Spinal cord (tissue), 10 donors: ENCODE results near the gene PRM1. TPM values are rescaled to one million over a fixed set of nuclear protein-coding genes. Genes with fewer than 3 reads are reported as not detected.

Experiments
- DNase-seq, 6 donors: peaks; one replicate each; pipeline versions ENCODE4 v3.0.0 to v3.0.0-alpha.2; 2013 to 2015; ENCODE audit warnings: low spot score in 6 of 6, low read depth in 4 of 6
- H3K27ac ChIP-seq: one replicate; pipeline ENCODE4 v1.5.1; 2013; ENCODE audit warnings: low read depth, low read length, control low read depth
- H3K27me3 ChIP-seq: one replicate; pipeline ENCODE4 v1.6.1; 2013; ENCODE audit warnings: low read length; ENCODE audit not compliant: control insufficient read depth, insufficient read depth
- H3K36me3 ChIP-seq: one replicate; pipeline ENCODE4 v1.6.1; 2013; ENCODE audit warnings: low read length; ENCODE audit not compliant: control insufficient read depth, insufficient read depth
- H3K4me1 ChIP-seq: one replicate; pipeline ENCODE4 v1.6.1; 2013; ENCODE audit warnings: low read length; ENCODE audit not compliant: control insufficient read depth, insufficient read depth
- H3K4me3 ChIP-seq: one replicate; pipeline ENCODE4 v1.5.1; 2013; ENCODE audit warnings: low read depth, low read length, control low read depth
- H3K9me3 ChIP-seq: one replicate; pipeline ENCODE4 v1.6.1; 2013; ENCODE audit warnings: low read length; ENCODE audit not compliant: control insufficient read depth, insufficient read depth
- WGBS: methylation state at CpG from one replicate; pipeline ENCODE4 v1.1.5; 2013; ENCODE audit warnings: missing lambda C conversion rate; ENCODE audit not compliant: insufficient coverage; 5-methylcytosine and 5-hydroxymethylcytosine counted together
- long read RNA-seq, 4 donors: transcript quantifications; one replicate each; lab custom pipeline, GENCODE V29; 2026
- polyA plus RNA-seq, 2 donors: library from polyadenylated mRNA; unstranded; fragments of 120-200 nt; gene quantifications; one replicate each; pipeline ENCODE4 v1.2.1, GENCODE V29; 2013; ENCODE audit not compliant: insufficient read length in 2 of 2
- total RNA-seq, 2 donors: library from RNA; depleted of rRNA in 1 of 2; stranded (reverse); fragments of 120-200 nt in 1 of 2; fragments of >200 nt in 1 of 2; gene quantifications; one replicate each; pipeline versions ENCODE4 v1.2.3 to v1.2.4, GENCODE V29; 2013 to 2014
- donor health status: healthy.

Gene PRM1
- total RNA-seq (not detected), polyA plus RNA-seq (not detected)
- long read RNA-seq, donor 1, result 0 reads
- long read RNA-seq, donor 2, result 0 reads
- long read RNA-seq, donor 3, result 0 reads
- long read RNA-seq, donor 4, result 0 reads

- DNase-seq, result no peak
- Histone ChIP-seq H3K4me1 (no peaks in the 10 kb centered on the region), H3K9me3 (no peaks in the 10 kb centered on the region), H3K36me3 (no peaks in the 10 kb centered on the region), H3K27me3 (no peaks in the 10 kb centered on the region), H3K27ac (no peak within 1 kb of the TSS), H3K4me3 (no peak within 1 kb of the TSS)
- WGBS, result 82% methylated on average over 18 of the region's 25 CpGs
These were observed at the start of gene PRM1 for GRCh38 chr16:11280616-11281522. Gene PRM1 (minus strand): TSS chr16:11281330. CDS start chr16:11281238, 92 bp downstream.

- Histone ChIP-seq H3K9me3 (no peaks in the 10 kb centered on the region), H3K4me1 (peaks cover 13% of the 10 kb centered on the region), H3K27me3 (no peaks in the 10 kb centered on the region), H3K36me3 (no peaks in the 10 kb centered on the region), H3K27ac (no peak overlapping the region), H3K4me3 (no peak overlapping the region)
- no peak for DNase-seq
- WGBS, result 75% methylated on average over 1 of the region's 5 CpGs
These were observed 49.6 kb upstream of the PRM1 start for GRCh38 chr16:11330526-11331237.

- Histone ChIP-seq H3K9me3 (no peaks in the 10 kb centered on the region), H3K27me3 (no peaks in the 10 kb centered on the region), H3K27ac (no peak overlapping the region), H3K36me3 (no peaks in the 10 kb centered on the region), H3K4me1 (peaks cover 13% of the 10 kb centered on the region), H3K4me3 (no peak overlapping the region)
- DNase-seq, result peak in 1 of 6 donors; percentile 7
- WGBS, result no CpG with 5 or more reads among the region's 3 CpGs
These were observed 48.8 kb upstream of the PRM1 start for GRCh38 chr16:11329891-11330290.

GRCh38 chr16:11329071-11329491, 48.0 kb upstream of the PRM1 start:
- H3K27me3 ChIP-seq, result no peaks in the 10 kb centered on the region
- no peak overlapping the region for H3K4me3 ChIP-seq
- H3K27ac ChIP-seq, result no peak overlapping the region
- DNase-seq, result no peak
- H3K4me1 ChIP-seq, result peaks cover 13% of the 10 kb centered on the region
- WGBS, result no CpG with 5 or more reads among the region's 6 CpGs
- no peaks in the 10 kb centered on the region for H3K36me3 ChIP-seq
- no peaks in the 10 kb centered on the region for H3K9me3 ChIP-seq

- DNase-seq, result peak in 2 of 6 donors; percentile 15 to 62
- Histone ChIP-seq H3K4me1 (peaks cover 13% of the 10 kb centered on the region), H3K4me3 (no peak overlapping the region), H3K27ac (peak overlapping the region; percentile 45), H3K27me3 (no peaks in the 10 kb centered on the region), H3K36me3 (no peaks in the 10 kb centered on the region), H3K9me3 (no peaks in the 10 kb centered on the region)
- 35% methylated on average over 10 of the region's 12 CpGs for WGBS
These were observed 47.3 kb upstream of the PRM1 start for GRCh38 chr16:11328172-11329070.

GRCh38 chr16:11327277-11328171, 46.4 kb upstream of the PRM1 start:
- no peaks in the 10 kb centered on the region for H3K36me3 ChIP-seq
- DNase-seq, result no peak
- H3K27ac ChIP-seq, result no peak overlapping the region
- H3K4me3 ChIP-seq, result no peak overlapping the region
- no peaks in the 10 kb centered on the region for H3K9me3 ChIP-seq
- 86% methylated on average over 18 of the region's 23 CpGs for WGBS
- no peaks in the 10 kb centered on the region for H3K27me3 ChIP-seq
- peaks cover 13% of the 10 kb centered on the region for H3K4me1 ChIP-seq

- 93% methylated on average over 7 of the region's 9 CpGs for WGBS
- no peak overlapping the region for H3K27ac ChIP-seq
These were observed 45.7 kb upstream of the PRM1 start for GRCh38 chr16:11326737-11327276.

GRCh38 chr16:11326084-11326736, 45.1 kb upstream of the PRM1 start:
- H3K9me3 ChIP-seq, result no peaks in the 10 kb centered on the region
- H3K27me3 ChIP-seq, result no peaks in the 10 kb centered on the region
- WGBS, result 82% methylated on average over 6 of the region's 9 CpGs
- peaks cover 13% of the 10 kb centered on the region for H3K4me1 ChIP-seq
- H3K4me3 ChIP-seq, result no peak overlapping the region
- peak overlapping the region; percentile 3 for H3K27ac ChIP-seq
- no peaks in the 10 kb centered on the region for H3K36me3 ChIP-seq
- DNase-seq, result no peak

More at GRCh38 chr16:11326737-11327276, 45.7 kb upstream of the PRM1 start:
- Histone ChIP-seq H3K36me3 (no peaks in the 10 kb centered on the region), H3K4me1 (peaks cover 13% of the 10 kb centered on the region), H3K4me3 (no peak overlapping the region), H3K27me3 (no peaks in the 10 kb centered on the region), H3K9me3 (no peaks in the 10 kb centered on the region)
- DNase-seq, result no peak
